NCI-H748 (cell line): ENCODE measurements around the gene KCNK7.

ENCODE experiments used
- DNase-seq: peaks from one replicate; lab custom pipeline; 2025; ENCODE audit not compliant: unreplicated experiment; lab: John Stamatoyannopoulos, UW

The KCNK7 gene

GRCh38 chr11:65629579-65629978 is 34.0 kb upstream of the KCNK7 start:
- no peak for DNase-seq

GRCh38 chr11:65627202-65627601 is 31.6 kb upstream of the KCNK7 start:
- no peak for DNase-seq

- DNase-seq = peak; percentile 25
Observed at GRCh38 chr11:65625628-65626342, 30.2 kb upstream of the KCNK7 start.

GRCh38 chr11:65624931-65625627 is 29.5 kb upstream of the KCNK7 start:
- no peak for DNase-seq

- no peak for DNase-seq
Observed at GRCh38 chr11:65623852-65624616, 28.4 kb upstream of the KCNK7 start.

- no peak for DNase-seq
Observed at GRCh38 chr11:65623177-65623576, 27.6 kb upstream of the KCNK7 start.

- DNase-seq = no peak
Observed at GRCh38 chr11:65622011-65622410, 26.4 kb upstream of the KCNK7 start.

GRCh38 chr11:65621460-65621859 is 25.9 kb upstream of the KCNK7 start:
- no peak for DNase-seq

GRCh38 chr11:65620666-65621065 is 25.1 kb upstream of the KCNK7 start:
- no peak for DNase-seq

GRCh38 chr11:65619281-65619928 is 23.8 kb upstream of the KCNK7 start:
- DNase-seq = no peak

- no peak for DNase-seq
Observed at GRCh38 chr11:65618763-65619162, 23.2 kb upstream of the KCNK7 start.

- no peak for DNase-seq
Observed at GRCh38 chr11:65617990-65618751, 22.6 kb upstream of the KCNK7 start.

- DNase-seq = no peak
Observed at GRCh38 chr11:65617136-65617850, 21.7 kb upstream of the KCNK7 start.

- no peak for DNase-seq
Observed at GRCh38 chr11:65616575-65617001, 21.0 kb upstream of the KCNK7 start.

GRCh38 chr11:65615950-65616574 is 20.5 kb upstream of the KCNK7 start:
- peak; percentile 54 for DNase-seq

- DNase-seq = peak; percentile 100
Observed at GRCh38 chr11:65615229-65615949, 19.8 kb upstream of the KCNK7 start, which contains the start of gene PCNX3. TSS of gene PCNX3 (plus strand) at chr11:65615776. CDS start at chr11:65616312, 536 bp downstream.

GRCh38 chr11:65613091-65613928 is 17.7 kb upstream of the KCNK7 start:
- DNase-seq = no peak

GRCh38 chr11:65612691-65613090 is 17.1 kb upstream of the KCNK7 start:
- DNase-seq = no peak
